NOMO-1 treated with DMSO at 0.1 percent for 48 hours (cell line): ENCODE results near the gene DCLRE1B.
A peak's percentile ranks its signal among the peaks of the same experiment; 100 is the strongest.

Source experiments
- DNase-seq: peaks from one replicate; lab custom pipeline; 2025; ENCODE audit not compliant: unreplicated experiment; lab: John Stamatoyannopoulos, UW

DCLRE1B gene

DNA sequence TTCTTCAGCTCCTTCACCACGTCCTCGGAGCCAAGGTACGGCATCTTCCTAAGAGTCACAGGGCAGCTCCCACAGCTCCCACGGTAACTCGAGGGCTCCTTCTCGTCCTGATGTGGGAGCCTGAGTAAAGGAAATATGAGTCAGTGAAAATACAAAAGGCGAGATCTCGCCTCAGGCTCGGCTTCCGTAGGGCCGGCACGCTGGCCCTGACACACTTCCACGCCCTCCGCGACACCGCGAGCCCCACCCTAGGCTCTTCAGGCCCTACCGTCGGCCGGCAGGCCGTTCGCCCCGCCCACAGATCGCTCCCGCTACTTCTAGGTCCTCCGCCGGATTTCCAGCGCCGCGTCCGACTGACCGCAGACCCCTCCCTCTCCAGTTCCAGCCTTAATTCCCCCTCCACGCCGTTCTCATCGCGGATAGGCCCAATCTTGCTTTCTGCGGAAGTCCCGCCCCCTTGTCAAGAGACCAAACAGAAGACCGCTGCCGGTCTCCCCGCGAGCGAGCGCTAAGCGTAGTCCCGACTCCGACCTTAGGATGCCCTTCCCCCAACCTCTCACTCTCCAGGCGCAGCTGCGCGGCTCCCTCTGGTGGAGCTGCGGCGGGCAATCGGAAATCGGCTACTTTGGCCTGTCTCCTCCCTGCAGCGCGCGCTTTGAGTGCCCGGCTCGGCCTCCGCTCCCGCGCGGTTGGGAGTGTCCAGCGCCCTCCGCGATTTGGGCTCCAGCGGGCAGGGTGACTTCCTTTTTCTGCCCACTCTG lies at the start of gene DCLRE1B, which contains the start of gene AP4B1:
Gene DCLRE1B, plus strand, starts transcription at position 653 of the 761 bp plus-strand sequence. CDS start 261 bp downstream, outside the sequence.
Gene AP4B1, minus strand, starts transcription at position 126 of the 761 bp plus-strand sequence. Its CDS starts 82 bp downstream, at position 44.
- peak; percentile 100 for DNase-seq

DNA sequence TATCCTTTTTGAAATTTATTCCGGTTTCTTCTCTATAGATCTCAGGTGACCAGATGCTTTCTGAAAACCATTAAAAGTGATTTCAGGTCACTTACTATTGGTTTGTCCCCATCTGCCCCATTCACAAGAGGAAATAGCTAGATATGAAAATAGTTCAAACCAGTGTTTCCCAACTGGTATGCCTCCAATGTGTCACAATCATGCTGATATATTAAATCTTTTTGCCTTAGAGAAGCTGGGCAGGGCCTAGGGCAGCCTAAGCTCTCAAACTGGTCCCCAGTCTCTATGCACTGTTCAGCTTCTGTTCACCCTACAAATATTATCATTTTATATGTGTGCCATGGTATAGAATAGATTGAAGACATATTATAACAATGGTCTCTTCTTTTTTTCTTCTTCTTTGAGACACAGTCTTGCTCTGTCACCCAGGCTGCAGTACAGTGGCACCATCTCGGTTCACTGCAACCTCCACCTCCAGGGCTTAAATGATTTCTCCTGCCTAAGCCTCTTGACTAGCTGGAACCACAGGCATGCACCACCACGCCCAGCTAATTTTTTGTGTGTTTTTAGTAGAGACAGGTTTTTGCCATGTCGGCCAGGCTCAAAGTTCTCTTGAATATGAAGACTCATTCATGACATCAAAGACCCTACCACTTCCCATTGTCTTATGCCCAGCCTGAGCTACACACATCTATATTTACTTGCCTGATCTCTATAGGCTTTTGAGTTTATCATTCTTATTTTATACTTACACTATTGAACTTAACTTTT lies 49.3 kb upstream of the DCLRE1B start:
- peak; percentile 79 for DNase-seq

DNA sequence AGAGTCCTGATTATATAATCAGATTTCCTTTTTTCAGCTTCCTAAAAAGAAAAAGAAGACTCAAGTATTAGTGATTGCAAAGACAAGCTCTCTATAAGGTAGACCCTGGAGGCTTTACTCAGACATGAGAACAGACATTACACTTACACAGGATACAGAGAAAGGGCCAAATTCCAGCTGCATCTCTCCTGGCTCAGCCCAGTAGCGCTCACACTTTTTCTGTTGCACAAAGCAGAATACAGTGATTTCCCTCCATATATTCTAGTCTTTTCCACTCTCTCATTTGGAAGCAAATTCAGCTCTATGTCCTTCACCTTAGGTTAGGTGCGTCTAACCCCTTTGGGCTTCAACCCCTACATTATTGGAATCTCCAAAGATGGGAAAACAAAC lies 48.7 kb upstream of the DCLRE1B start:
- DNase-seq: no peak

DNA sequence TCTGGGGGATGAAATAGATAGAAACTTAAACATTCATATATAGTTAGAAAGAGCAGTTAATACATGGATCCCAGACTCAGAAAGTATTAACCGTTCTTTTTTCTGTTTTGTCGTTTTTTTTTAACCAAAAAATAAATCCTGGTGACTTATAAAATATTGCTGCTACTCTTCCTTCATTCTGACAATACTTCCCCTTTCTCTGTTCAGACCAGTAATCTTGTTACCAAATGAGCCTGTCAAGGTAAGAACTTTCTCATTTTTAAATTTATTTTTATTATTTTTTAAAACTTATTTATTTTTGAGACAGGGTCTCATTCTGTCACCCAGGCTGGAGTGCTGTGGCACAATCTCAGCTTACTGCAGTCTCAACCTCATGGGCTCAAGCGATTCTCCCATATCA lies 47.4 kb upstream of the DCLRE1B start:
- peak; percentile 71 for DNase-seq

DNA sequence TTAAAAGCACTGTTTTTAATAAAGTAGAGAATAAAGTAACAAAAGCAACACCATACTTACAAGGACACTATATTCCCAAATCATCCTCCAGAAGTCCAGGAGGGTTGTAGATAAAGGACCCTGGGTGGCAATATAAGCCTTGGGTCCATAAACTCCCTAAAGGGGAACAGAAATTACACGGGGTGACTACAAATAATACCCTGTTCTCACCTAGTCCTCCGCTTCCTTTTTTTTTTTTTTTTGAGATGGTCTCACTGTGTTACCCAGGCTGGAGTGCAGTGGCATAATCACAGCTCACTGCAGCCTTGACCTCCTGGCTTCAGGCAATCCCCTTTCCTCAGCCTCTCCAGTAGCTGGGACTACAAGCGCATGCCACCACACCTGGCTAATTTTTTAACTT lies 46.7 kb upstream of the DCLRE1B start:
- peak; percentile 66 for DNase-seq

DNA sequence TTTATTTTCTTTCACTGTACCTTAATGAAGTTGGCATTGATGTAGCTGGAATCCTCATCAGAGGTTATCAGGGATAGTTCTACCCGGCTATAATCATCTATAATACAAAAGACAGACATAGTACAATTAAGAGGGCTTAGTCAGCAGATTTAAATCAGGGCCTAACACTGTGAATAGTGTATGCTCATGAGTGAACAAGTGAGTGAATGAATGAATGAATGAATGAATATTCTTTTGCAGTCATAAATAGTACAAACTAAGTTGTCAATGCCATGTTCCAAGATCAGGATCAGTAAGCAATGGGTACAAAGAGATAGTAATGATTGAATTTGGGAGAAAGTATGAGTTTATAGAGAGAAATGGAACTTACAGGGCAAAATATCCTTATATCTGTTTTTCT lies 46.1 kb upstream of the DCLRE1B start:
- DNase-seq: no peak

DNA sequence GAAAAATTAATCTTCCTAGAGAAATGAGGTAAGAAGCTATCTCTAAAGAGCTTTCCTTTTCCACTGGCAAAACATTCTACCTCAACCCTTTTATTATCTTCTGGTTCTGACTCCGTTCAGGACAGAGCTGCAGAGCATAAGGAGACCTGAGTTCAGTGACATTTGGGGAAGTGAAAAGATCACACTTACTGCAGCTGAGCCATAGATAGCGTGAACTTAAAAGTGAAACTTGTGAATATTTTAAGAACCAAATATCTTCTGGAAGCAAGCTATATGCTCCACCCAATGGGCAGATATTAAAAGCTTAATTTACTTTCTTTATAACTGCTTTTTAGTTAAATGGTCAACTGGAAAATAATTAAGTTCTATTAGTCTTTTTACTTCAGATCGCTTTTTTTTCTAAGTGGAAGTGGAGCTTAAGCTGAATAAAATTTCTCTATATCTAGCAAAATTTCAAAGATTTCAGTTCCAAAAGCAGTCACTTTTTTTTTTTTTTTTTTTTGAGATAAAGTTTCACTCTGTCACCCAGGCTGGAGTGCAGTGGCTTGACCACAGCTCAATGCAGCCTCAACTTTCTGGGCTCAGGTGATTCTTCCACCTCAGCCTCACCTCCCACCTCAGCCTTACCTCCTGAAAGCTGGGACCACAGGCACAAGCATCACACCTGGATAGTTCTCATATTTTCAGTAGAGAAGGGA lies 45.5 kb upstream of the DCLRE1B start:
- DNase-seq: peak; percentile 84

DNA sequence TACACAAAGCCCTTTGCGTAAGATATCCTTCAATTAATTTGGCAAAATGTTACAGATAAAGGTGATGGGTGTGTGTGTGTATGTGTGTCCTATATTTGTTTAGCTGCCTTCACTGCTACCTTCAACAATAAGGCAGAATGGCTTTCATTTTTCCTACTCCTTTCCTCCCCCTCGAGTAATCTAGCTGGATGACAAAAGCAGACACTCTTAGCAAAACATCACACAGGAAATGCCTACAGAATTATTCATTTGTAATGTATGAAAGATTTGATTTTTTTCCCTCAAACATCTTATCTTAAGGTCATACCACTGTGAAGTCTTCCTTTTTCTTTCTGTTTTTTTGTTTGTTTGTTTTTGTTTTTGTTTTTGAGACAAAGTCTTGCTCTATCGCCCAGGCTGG lies 44.2 kb upstream of the DCLRE1B start:
- no peak for DNase-seq

DNA sequence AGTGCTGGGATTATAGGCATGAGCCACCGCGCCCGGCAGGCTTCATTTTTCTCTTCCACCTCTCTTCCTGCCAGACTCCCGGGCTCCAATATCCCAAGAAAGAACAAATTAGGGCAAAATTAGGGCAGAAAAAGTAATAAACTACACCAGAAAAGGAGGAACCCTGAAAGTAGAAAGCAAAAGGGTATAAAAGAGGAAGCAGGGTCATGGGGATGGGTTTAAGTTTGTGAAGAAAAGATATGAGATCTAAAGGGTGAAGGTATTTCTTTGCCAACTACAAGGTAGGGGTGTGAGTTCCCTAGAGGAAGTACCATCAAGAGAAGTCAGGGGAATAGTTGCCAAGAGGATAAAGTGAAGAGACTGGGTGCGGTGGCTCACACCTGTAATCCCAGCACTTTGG lies 43.5 kb upstream of the DCLRE1B start:
- peak; percentile 64 for DNase-seq

DNA sequence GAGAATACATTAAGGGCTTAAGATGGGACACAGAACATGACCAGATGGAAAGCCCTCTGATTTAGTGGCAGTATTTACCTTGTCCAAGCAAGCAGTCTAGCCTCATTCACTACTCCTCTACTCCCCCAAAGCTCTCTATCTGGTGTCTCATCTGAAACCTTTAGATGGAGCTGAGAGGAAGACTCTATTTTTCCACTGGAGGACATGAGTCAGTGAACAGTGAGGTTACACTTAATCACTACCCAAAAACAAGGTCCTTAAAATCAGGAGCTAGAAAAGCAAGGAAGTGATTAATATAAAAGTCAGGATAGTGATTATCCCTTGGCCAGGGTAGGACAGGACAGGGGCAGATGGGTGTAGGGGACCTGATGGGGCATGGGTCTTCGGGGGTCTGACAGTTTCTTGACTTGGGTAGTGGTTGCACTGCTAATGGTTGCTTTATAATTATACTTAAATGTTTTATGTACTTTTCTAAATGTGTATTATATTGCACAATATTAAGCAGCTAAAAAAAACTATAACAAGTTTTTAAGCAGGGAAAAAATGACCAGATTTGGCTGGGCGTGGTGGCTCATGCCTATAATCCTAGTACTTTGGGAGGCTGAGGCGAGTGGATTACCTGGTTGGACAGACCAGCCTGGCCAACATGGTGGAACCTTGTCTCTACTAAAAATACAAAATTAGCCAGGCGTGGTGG lies 36.6 kb upstream of the DCLRE1B start:
- DNase-seq: no peak

DNA sequence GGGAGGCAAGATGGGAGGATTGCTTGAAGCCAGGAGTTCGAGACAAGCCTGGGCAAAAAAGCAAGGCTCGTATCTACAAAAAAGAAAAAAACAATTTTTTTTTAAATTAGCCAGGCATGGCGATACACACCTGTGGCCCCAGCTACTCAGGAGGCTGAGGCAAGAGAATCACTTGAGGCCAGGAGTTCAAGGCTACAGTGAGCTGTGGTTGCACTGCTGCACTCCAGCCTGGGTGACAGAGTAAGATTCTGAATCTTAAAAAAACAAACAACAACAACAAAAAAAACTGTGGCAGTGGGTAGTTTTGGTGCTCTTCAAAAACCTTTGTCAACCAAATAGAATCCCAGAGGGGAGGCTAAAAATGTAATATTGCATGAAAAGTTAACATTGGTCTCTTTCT lies 34.3 kb upstream of the DCLRE1B start:
- no peak for DNase-seq

DNA sequence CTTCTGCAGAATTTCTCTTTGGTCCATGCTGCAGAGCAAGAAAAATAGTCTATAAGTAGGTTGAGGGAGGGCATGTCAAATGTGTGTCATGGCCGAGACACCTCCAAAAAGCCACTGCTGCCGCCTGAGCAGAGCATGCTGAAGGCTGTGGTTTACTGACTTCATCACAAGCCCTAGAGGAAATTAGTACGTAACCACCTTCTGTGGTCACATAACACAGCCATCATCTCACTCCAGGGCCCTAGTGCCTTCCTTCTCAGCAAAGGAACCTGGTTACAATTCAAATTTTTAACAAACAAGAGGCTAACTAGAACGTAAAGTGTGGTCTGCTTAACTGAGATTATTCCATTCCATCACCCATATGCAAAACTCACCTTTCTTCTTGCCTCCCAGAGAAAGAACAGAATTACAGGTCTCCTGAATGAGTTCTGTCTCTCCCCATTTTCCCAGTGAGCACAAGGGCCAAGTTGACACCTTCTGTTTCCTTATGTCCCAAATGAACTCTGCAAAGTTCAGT lies 33.5 kb upstream of the DCLRE1B start, which contains the start of gene PTPN22:
Gene PTPN22, minus strand, starts transcription at position 116 of the 517 bp plus-strand sequence.
- DNase-seq: peak; percentile 94

DNA sequence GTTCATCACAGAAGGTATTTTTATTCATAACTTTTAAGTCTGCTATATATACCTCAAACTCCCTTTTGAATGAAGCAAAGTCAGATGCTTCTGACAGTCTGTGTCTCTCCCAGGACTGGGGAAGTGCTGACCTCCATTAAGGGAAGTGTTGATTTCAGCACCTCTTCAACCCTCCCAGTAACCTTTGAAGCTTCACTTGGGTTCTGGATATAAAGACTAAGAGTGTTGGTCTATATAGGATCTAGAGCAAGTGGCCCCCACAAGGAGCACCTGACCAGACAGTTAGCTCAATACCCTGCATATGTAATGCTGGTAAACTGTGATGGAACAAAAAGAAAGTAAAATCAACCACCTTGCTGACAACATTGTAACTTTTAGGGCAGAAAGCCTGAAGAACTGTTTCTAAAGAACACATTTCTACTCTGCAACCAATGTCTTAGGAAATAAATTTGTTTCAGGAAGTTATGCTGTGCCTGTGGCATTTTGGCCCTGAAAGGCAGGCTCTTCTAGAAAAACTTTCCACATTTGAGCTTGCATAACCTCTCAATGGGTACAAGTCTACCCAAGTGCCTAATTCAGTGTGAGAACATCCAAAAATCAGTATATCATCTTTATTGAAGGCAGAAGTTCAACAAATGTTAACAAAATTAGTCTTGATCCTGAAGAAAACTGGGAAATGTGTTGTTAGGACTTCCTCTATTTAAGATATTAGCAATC lies 32.7 kb upstream of the DCLRE1B start:
- DNase-seq: peak; percentile 72

DNA sequence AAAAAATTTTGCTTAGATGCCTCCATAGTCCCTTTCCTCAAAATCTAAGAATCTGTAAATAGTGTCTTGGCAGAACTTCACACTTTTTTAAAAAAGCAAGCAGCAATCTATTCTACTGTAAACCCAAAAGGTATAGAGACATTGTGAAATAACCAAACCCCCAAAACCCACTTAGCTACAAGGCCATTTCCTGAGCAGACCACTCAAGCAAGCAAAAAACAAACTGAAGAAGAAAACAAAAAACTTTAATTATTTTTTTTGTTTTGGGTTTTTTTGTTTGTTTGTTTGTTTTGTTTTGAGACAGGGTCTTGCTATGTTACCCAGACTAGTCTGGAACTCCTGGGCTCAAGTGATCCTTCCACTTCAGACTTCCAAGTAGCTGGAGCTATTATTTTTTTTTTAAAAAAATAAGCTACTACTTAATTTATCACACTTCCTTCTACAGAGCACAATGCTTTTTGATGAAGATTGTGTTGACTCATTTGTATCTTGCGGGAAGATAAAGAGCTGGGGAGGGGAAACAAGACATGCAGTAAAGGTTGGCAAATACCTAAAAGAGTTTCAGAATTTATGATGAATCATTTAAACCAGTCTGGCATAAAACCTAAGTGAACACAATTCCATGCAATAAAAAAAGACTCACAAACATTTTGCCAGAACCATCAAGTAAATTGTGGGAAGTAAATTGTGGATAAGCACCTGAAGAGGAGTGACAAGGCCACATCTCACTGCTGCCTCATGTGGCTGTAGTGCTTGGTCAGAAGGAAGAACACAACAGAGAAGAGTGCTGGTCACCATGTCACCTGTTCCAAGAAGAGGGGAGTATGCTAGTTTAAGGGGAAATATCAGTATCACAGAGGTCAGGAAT lies 30.9 kb upstream of the DCLRE1B start:
- DNase-seq: peak; percentile 81

DNA sequence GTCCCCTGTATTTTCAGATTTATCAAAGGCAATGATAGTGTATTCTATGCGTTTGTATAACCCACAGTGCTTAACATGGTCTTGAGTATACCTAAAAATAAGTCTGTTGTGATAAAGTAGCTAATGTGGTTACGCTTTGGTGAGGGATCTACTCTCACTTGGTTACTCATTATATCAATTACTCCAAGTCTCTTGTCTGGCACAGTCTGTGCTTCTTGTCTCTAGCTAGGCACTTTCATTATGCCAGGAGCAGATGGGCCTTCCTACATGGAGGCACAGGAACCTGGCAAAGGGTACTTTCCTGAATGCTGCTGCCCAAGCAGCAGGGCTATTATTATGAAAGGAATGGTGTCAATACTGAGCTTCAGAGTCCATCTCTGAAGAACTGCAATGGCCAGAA lies 29.4 kb upstream of the DCLRE1B start:
- no peak for DNase-seq

DNA sequence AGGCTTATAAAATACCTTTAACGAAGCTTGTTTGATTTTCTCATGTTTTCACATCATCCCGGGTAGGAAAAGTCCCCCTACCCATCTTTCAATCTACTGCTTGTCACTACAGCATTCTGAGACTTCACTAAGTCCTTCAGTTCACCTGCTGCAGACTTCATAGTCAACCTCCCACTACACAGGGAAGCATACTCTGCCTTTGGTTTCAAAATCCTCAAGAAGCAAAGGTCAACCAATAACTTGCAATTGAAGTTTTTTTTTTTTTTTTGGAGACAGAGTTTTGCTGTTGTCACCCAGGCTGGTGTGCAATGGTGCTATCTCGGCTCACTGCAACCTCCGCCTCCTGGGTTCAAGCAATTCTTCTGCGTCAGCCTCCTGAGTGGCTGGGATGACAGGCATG lies 28.9 kb upstream of the DCLRE1B start:
- no peak for DNase-seq

DNA sequence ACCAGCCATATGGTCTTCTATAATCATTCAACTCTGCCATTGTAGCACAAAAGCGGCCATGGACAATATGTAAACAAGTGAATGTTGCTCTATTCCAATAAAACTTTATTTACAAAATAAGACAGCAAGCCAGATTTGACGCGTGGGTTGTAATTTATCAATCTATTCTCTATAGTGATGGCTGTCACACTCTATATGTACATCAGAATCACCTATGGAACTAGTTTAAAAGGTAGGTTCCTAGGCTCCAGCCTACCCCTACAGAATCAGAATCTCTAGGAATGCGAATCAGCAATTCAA lies 25.4 kb upstream of the DCLRE1B start:
- DNase-seq: no peak

DNA sequence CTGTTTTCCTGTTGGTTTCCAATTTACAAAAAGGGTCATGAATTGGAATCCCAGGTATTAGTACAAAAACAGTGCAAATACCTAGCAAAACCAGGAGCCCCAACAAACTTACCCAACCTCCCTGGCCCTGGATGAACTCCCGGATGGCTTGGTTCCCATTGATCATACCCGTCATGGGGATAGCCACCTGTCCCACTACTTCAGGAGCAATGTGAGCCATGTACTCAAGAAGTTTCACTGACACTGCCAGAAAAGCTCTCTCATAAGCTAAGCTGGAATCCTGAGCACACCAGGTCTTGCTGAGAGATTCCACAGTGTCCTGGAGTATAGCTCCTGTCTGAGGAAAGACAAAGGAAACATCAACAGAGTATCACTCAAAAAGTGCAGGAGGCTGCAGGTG lies 23.5 kb upstream of the DCLRE1B start:
- DNase-seq: no peak
